HepG2 (cell line): Measurements from ENCODE around the gene RABL6. TPM values are rescaled to one million over a fixed set of nuclear protein-coding genes. Genes with fewer than 3 reads are reported as not detected.

Experiments
- AGO1 ChIP-seq: fragments of 200-400 bp; formaldehyde crosslinking; IDR thresholded peaks from 2 replicates; pipeline ENCODE4 v1.6.1; 2017; ENCODE audit warnings: mild to moderate bottlenecking, low read depth, low read length, moderate library complexity; ENCODE audit not compliant: poor library complexity, severe bottlenecking
- KDM4B ChIP-seq: sonication (generic); formaldehyde crosslinking; IDR thresholded peaks from 2 replicates; pipeline ENCODE4 v1.4.0; 2020; ENCODE audit warnings: missing genetic modification reagents
- KDM5B ChIP-seq: sonication (generic); formaldehyde crosslinking; IDR thresholded peaks from 2 replicates; pipeline ENCODE4 v1.4.0; 2020; ENCODE audit warnings: missing genetic modification reagents, mild to moderate bottlenecking, borderline replicate concordance
- MIXL1 ChIP-seq: IDR thresholded peaks from 2 replicates; pipeline ENCODE4 v1.6.1; 2016
- NR2F1 ChIP-seq, 2 experiments: fragments of 450-650 bp in 1 of 2; formaldehyde crosslinking in 1 of 2; IDR thresholded peaks; 2 replicates each; pipeline versions ENCODE4 v1.5.0 to v1.6.1; 2016 to 2020; ENCODE audit warnings: mild to moderate bottlenecking in 1 of 2, missing compliant biosample characterization in 1 of 2, missing genetic modification reagents in 1 of 2, moderate library complexity in 1 of 2
- REL ChIP-seq: sonication (generic); formaldehyde crosslinking; conservative IDR thresholded peaks from 2 replicates; pipeline ENCODE4 v1.8.0; 2022; ENCODE audit warnings: mild to moderate bottlenecking, missing genetic modification reagents, moderate library complexity
- STAT5B ChIP-seq: sonication (generic); formaldehyde crosslinking; IDR thresholded peaks from 2 replicates; pipeline ENCODE4 v1.4.0; 2020; ENCODE audit warnings: missing genetic modification reagents
- TP53 ChIP-seq: sonication (generic); formaldehyde crosslinking; conservative IDR thresholded peaks from 2 replicates; pipeline ENCODE4 v1.4.0; 2020; ENCODE audit warnings: missing genetic modification reagents
- ZNF572 ChIP-seq: sonication (generic); formaldehyde crosslinking; IDR thresholded peaks from 2 replicates; pipeline ENCODE4 v1.5.1; 2020; ENCODE audit warnings: mild to moderate bottlenecking, missing genetic modification reagents
- ZNF619 ChIP-seq: sonication (generic); formaldehyde crosslinking; IDR thresholded peaks from 2 replicates; pipeline ENCODE4 v1.4.0; 2020; ENCODE audit warnings: mild to moderate bottlenecking, missing genetic modification reagents
- ZNF816 ChIP-seq: sonication (generic); formaldehyde crosslinking; IDR thresholded peaks from 2 replicates; pipeline ENCODE4 v1.8.0; 2022; ENCODE audit warnings: missing genetic modification reagents, mild to moderate bottlenecking, borderline replicate concordance
- ZSCAN12 ChIP-seq: sonication (generic); formaldehyde crosslinking; IDR thresholded peaks from 2 replicates; pipeline ENCODE4 v1.9.0; 2021; ENCODE audit warnings: mild to moderate bottlenecking, missing genetic modification reagents
- ZSCAN9 ChIP-seq: IDR thresholded peaks from 2 replicates; pipeline ENCODE4 v1.6.1; 2016; ENCODE audit warnings: borderline replicate concordance
- polyA plus RNA-seq, 8 experiments: library from polyadenylated mRNA; depleted of rRNA in 3 of 8; stranded (reverse) in 7 of 8; unstranded in 1 of 8; fragments of >200 nt; fragmentation: Illumina TruSeq in 4 of 8; extraction: Trizol in 4 of 8; gene quantifications; 2 replicates each; pipeline versions ENCODE4 v1.2.1 to v1.2.3, GENCODE V29; 2011 to 2016; ENCODE audit warnings: low read depth in 4 of 8, missing spikeins in 1 of 8, mixed read lengths in 1 of 8; ENCODE audit not compliant: insufficient read depth in 1 of 8
- total RNA-seq, 5 experiments: library from RNA; depleted of rRNA; stranded (reverse); fragments of >200 nt; fragmentation: Illumina TruSeq; extraction: Trizol; gene quantifications; 2 replicates each; pipeline ENCODE4 v1.2.3, GENCODE V29; 2016; ENCODE audit warnings: low read depth in 1 of 5
- TF ChIP-seq, protein P1 (sequence below): sonication (generic); formaldehyde crosslinking; IDR thresholded peaks from 2 replicates; pipeline ENCODE4 v1.5.1; 2020; ENCODE audit warnings: missing genetic modification reagents, mild to moderate bottlenecking, borderline replicate concordance
- TF ChIP-seq, protein P2 (sequence below): sonication (generic); formaldehyde crosslinking; IDR thresholded peaks from 2 replicates; pipeline ENCODE4 v1.8.0; 2022; ENCODE audit warnings: mild to moderate bottlenecking, missing genetic modification reagents, borderline replicate concordance
- TF ChIP-seq, protein P3 (sequence below): sonication (generic); formaldehyde crosslinking; IDR thresholded peaks from 2 replicates; pipeline ENCODE4 v1.5.1; 2020; ENCODE audit warnings: missing genetic modification reagents, mild to moderate bottlenecking, borderline replicate concordance
- TF ChIP-seq, protein P4 (sequence below): sonication (generic); formaldehyde crosslinking; IDR thresholded peaks from 2 replicates; pipeline ENCODE4 v1.5.1; 2020; ENCODE audit warnings: missing genetic modification reagents, mild to moderate bottlenecking, borderline replicate concordance
- TF ChIP-seq, protein P5 (sequence below): sonication (generic); formaldehyde crosslinking; IDR thresholded peaks from 2 replicates; pipeline ENCODE4 v1.8.0; 2022; ENCODE audit warnings: low read depth, missing genetic modification reagents

RABL6 gene
- total and polyA plus RNA-seq, 2 of the 13 experiments (the other 11 are each of a cell fraction or from before 2014, with no cell fraction given) = 81.5 to 125 TPM

DNA sequence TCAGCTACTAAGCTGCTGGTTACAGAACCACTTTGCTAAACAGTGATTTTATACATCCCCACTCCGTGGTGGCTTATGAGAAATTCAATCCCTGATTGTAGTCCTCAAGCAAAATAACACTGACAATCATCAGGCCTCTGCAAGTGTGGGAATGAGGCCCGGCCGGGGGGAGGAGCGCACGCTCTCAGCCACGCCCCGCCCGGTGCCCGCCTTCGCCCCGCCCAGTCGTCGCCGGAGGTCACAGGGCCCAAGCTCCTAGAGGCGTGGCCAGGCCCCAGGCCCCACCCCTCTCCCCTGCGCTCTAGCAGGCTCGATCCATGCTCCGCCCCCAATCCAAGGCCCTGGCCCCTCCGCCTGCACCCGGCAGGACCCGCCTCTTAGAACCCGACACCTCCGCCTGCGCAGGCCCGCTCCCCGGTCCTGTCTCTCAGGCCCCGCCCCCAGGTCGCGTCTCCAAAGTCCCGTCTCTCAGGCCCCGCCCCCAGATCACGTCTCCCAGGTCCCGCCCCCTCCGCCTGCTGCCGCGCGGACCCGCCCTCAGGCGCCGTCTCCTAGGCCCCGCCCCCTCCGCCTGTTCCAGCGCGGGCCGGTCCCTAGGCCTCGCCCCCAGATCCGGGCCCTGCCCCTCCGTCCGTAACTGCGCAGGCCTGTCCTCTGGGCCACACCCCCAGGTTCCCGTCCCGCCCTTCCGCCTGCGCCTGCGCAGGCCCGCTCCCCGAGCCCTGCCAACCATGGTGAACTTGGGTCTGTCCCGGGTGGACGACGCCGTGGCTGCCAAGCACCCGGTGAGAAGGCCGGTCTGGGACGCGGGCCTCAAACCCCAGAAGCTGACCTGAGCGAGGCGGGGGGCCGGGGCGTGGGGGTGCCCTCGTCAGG lies 16.9 kb upstream of the RABL6 start, which contains the start of gene TMEM141 (continued):
- TF ChIP-seq, protein P1, sequence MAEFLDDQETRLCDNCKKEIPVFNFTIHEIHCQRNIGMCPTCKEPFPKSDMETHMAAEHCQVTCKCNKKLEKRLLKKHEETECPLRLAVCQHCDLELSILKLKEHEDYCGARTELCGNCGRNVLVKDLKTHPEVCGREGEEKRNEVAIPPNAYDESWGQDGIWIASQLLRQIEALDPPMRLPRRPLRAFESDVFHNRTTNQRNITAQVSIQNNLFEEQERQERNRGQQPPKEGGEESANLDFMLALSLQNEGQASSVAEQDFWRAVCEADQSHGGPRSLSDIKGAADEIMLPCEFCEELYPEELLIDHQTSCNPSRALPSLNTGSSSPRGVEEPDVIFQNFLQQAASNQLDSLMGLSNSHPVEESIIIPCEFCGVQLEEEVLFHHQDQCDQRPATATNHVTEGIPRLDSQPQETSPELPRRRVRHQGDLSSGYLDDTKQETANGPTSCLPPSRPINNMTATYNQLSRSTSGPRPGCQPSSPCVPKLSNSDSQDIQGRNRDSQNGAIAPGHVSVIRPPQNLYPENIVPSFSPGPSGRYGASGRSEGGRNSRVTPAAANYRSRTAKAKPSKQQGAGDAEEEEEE (CRISPR knock-in tag) = no peak
- TF ChIP-seq, protein P2, sequence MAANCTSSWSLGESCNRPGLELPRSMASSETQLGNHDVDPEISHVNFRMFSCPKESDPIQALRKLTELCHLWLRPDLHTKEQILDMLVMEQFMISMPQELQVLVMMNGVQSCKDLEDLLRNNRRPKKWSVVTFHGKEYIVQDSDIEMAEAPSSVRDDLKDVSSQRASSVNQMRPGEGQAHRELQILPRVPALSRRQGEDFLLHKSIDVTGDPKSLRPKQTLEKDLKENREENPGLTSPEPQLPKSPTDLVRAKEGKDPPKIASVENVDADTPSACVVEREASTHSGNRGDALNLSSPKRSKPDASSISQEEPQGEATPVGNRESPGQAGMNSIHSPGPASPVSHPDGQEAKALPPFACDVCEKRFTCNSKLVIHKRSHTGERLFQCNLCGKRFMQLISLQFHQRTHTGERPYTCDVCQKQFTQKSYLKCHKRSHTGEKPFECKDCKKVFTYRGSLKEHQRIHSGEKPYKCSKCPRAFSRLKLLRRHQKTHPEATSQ (CRISPR knock-in tag) = 0 out of 2 replicates have a peak, but pooled peaks have one; percentile 54
- 0 out of 2 replicates have a peak, but pooled peaks have one; percentile 18 for TF ChIP-seq REL (CRISPR knock-in tag)
- 0 out of 2 replicates have a peak, but pooled peaks have one; percentile 70 for TF ChIP-seq STAT5B (CRISPR knock-in tag)
- TF ChIP-seq TP53 (CRISPR knock-in tag) = no peak
- peak; percentile 76; the same call in 1 of the 2 replicates for TF ChIP-seq ZSCAN12 (CRISPR knock-in tag)
- TF ChIP-seq, protein P3, sequence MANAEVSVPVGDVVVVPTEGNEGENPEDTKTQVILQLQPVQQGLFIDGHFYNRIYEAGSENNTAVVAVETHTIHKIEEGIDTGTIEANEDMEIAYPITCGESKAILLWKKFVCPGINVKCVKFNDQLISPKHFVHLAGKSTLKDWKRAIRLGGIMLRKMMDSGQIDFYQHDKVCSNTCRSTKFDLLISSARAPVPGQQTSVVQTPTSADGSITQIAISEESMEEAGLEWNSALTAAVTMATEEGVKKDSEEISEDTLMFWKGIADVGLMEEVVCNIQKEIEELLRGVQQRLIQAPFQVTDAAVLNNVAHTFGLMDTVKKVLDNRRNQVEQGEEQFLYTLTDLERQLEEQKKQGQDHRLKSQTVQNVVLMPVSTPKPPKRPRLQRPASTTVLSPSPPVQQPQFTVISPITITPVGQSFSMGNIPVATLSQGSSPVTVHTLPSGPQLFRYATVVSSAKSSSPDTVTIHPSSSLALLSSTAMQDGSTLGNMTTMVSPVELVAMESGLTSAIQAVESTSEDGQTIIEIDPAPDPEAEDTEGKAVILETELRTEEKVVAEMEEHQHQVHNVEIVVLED = peak; percentile 62
- TF ChIP-seq, protein P4, sequence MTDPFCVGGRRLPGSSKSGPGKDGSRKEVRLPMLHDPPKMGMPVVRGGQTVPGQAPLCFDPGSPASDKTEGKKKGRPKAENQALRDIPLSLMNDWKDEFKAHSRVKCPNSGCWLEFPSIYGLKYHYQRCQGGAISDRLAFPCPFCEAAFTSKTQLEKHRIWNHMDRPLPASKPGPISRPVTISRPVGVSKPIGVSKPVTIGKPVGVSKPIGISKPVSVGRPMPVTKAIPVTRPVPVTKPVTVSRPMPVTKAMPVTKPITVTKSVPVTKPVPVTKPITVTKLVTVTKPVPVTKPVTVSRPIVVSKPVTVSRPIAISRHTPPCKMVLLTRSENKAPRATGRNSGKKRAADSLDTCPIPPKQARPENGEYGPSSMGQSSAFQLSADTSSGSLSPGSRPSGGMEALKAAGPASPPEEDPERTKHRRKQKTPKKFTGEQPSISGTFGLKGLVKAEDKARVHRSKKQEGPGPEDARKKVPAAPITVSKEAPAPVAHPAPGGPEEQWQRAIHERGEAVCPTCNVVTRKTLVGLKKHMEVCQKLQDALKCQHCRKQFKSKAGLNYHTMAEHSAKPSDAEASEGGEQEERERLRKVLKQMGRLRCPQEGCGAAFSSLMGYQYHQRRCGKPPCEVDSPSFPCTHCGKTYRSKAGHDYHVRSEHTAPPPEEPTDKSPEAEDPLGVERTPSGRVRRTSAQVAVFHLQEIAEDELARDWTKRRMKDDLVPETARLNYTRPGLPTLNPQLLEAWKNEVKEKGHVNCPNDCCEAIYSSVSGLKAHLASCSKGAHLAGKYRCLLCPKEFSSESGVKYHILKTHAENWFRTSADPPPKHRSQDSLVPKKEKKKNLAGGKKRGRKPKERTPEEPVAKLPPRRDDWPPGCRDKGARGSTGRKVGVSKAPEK = peak; percentile 63; the same call in 1 of the 2 replicates
- TF ChIP-seq KDM5B (CRISPR knock-in tag) = 0 out of 2 replicates have a peak, but pooled peaks have one; percentile 21
- peak; percentile 57; the same call in 1 of the 2 replicates for TF ChIP-seq ZSCAN9 (CRISPR knock-in tag)
- TF ChIP-seq, protein P5, sequence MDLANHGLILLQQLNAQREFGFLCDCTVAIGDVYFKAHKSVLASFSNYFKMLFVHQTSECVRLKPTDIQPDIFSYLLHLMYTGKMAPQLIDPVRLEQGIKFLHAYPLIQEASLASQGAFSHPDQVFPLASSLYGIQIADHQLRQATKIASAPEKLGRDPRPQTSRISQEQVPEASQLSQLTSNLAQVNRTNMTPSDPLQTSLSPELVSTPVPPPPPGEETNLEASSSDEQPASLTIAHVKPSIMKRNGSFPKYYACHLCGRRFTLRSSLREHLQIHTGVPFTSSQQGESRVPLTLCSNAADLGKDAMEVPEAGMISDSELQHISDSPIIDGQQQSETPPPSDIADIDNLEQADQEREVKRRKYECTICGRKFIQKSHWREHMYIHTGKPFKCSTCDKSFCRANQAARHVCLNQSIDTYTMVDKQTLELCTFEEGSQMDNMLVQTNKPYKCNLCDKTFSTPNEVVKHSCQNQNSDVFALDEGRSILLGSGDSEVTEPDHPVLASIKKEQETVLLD = 0 out of 2 replicates have a peak, but pooled peaks have one; percentile 27
- 0 out of 4 replicates have a peak, but pooled peaks of 1 of the 2 experiments have one; percentile 10 for TF ChIP-seq NR2F1 (CRISPR knock-in tag; IDR thresholded peaks at IDR 0.05)
- 0 out of 2 replicates have a peak, but pooled peaks have one; percentile 14 for TF ChIP-seq KDM4B
- TF ChIP-seq AGO1 = peak; percentile 13
- peak; percentile 42; the same call in 1 of the 2 replicates for TF ChIP-seq ZNF572 (CRISPR knock-in tag)
- TF ChIP-seq ZNF816 (CRISPR knock-in tag) = peak; percentile 74; the same call in 1 of the 2 replicates
- TF ChIP-seq MIXL1 (CRISPR knock-in tag) = peak; percentile 60; the same call in 1 of the 2 replicates
- TF ChIP-seq ZNF619 = no peak
